Heart left ventricle (tissue), 16 donors: ENCODE data around the gene IL1A. TPM values are rescaled to one million over a fixed set of nuclear protein-coding genes. Genes with fewer than 3 reads are reported as not detected.

Source experiments
- ATAC-seq, 4 donors: fragments of 200-7000 bp; cut with Tn5 transposase; one replicate each; pipeline ENCODE4 v1.9.1; 2020 to 2022; ENCODE audit warnings: moderate library complexity in 4 of 4, mild to moderate bottlenecking in 3 of 4, moderate number of reproducible peaks in 1 of 4
- DNase-seq, 5 donors: peaks; one replicate each; pipeline ENCODE4 v3.0.0-alpha.2; 2020
- H3K27ac ChIP-seq, 12 donors: fragments of 200-600 bp; sonication (generic) in 4 of 12; one replicate each; pipeline versions ENCODE4 v1.5.0 to v1.8.0; 2016 to 2022; ENCODE audit warnings: mild to moderate bottlenecking in 2 of 12
- H3K27me3 ChIP-seq, 9 donors: fragments of 200-600 bp; sonication (generic) in 2 of 9; one replicate each; pipeline versions ENCODE4 v1.5.1 to v1.8.0; 2016 to 2022; ENCODE audit warnings: mild to moderate bottlenecking in 3 of 9
- H3K36me3 ChIP-seq, 9 donors: fragments of 200-600 bp; sonication (generic) in 2 of 9; one replicate each; pipeline versions ENCODE4 v1.5.0 to v1.8.0; 2018 to 2022; ENCODE audit warnings: mild to moderate bottlenecking in 2 of 9
- H3K4me1 ChIP-seq, 12 donors: fragments of 200-600 bp; sonication (generic) in 4 of 12; one replicate each; pipeline versions ENCODE4 v1.5.0 to v1.8.0; 2016 to 2022; ENCODE audit warnings: mild to moderate bottlenecking in 3 of 12
- H3K4me3 ChIP-seq, 12 donors: fragments of 200-600 bp; sonication (generic) in 4 of 12; one replicate each; pipeline versions ENCODE4 v1.5.0 to v1.8.0; 2017 to 2022; ENCODE audit warnings: mild to moderate bottlenecking in 9 of 12, moderate library complexity in 4 of 12
- H3K9me3 ChIP-seq, 12 donors: fragments of 200-600 bp; sonication (generic) in 4 of 12; one replicate each; pipeline versions ENCODE4 v1.5.0 to v1.8.0; 2016 to 2022; ENCODE audit warnings: mild to moderate bottlenecking in 1 of 12
- CTCF ChIP-seq, 12 donors: fragments of 200-600 bp; sonication (generic) in 4 of 12; IDR thresholded peaks; one replicate each; pipeline versions ENCODE4 v1.5.0 to v1.8.0; 2018 to 2022; ENCODE audit warnings: antibody characterized with exemption in 12 of 12, mild to moderate bottlenecking in 5 of 12
- POLR2A ChIP-seq, 2 donors: fragments of 450-650 bp; IDR thresholded peaks; one replicate each; pipeline ENCODE4 v1.6.1; 2017; ENCODE audit warnings: antibody characterized with exemption in 2 of 2, mild to moderate bottlenecking in 2 of 2, moderate library complexity in 2 of 2
- WGBS, 4 donors: extraction: QIAGEN DNeasy Blood & Tissue Kit in 2 of 4; methylation state at CpG; one replicate each; pipeline versions ENCODE4 v1.1.5 to v1.1.7; 2013 to 2018; 5-methylcytosine and 5-hydroxymethylcytosine counted together
- intact Hi-C, 10 donors: fragments of 100-400 bp; cut with DNase I; formaldehyde crosslinking; loops; one replicate each; pipeline versions ENCODE4 v1.11.1 to v1.14.2; 2022
- polyA plus RNA-seq, 2 donors: library from polyadenylated mRNA; stranded (reverse); fragments of 200-250 nt; gene quantifications; one replicate each; pipeline ENCODE4 v1.2.3, GENCODE V29; 2013
- total RNA-seq, 9 donors: library from RNA; depleted of rRNA in 2 of 9; stranded (reverse); fragments of >200 nt in 2 of 9; fragmentation: NEBNext Ultra II Directional in 3 of 9; extraction: Animal tissue kit (Norgen Biotek cat#: 25700) in 3 of 9; gene quantifications; one replicate each; pipeline versions ENCODE4 v1.1.0 to v1.2.4, GENCODE V29; 2016 to 2023
- donor health status: ischemic (EF 13 %, LVEDD 7.1; RV severe dilation, severe dysfunction).
- donor health status: healthy with polysubstance abuse.
- donor health status: DM: no; HTN: yes; CAD: no.
- donor health status: DM: no; HTN: no; CAD: no.
- donor health status: ischemic (EF 25% LVEDD 6.9; RV normal size, moderate dysfunction).
- donor health status: ischemic (EF 25% LVEDD 5.7; RV mildly dilated, moderate dysfunction).
- donor health status: healthy.
- donor health status: DM: yes; HTN: yes; CAD: no.
- donor health status: ischemic (EF 35%, LVEDD 5.7; RV mildly dilated, moderate dysfunction).
- donor health status: nonischemic (EF 11% LVEDD 7.7; RV severe dilation, severe dysfunction).
- donor health status: DM: yes; HTN: yes; CAD: no.
- donor health status: PGD.
- donor health status: ischemic (EF 29% LVEDD 5.4; RV normal size, mild dysfunction).
- donor health status: nonischemic (EF 23%, LVEDD 6.1; RV moderate dilation, normal function).

IL1A gene
- total and polyA plus RNA-seq, 11 donors: 0.13 TPM; not detected in 10

GRCh38 chr2:112774536-112775285, 9.6 kb downstream of the IL1A start:
- Histone ChIP-seq H3K9me3 (no peaks in the 10 kb centered on the region), H3K27me3 (no peaks in the 10 kb centered on the region), H3K36me3 (no peaks in the 10 kb centered on the region), H3K4me3 (no peak overlapping the region), H3K27ac (no peak overlapping the region), H3K4me1 (peaks cover 0 to 6% (median 0%) of the 10 kb centered on the region in 12 donors)
- DNase-seq (no peak), ATAC-seq (peak in 1 of 4 donors; percentile 51)
- TF ChIP-seq POLR2A (IDR thresholded peaks at IDR 0.05): no peak
- TF ChIP-seq CTCF (IDR thresholded peaks at IDR 0.05): no peak
- intact Hi-C loops: no loop called here
- WGBS, 4 donors: 64 to 76% (median 71%) methylated on average over 3 of the region's 3 CpGs

GRCh38 chr2:112773556-112773955, 10.7 kb downstream of the IL1A start:
- no peaks in the 10 kb centered on the region for H3K9me3 ChIP-seq
- intact Hi-C loops: no loop called here
- DNase-seq: no peak
- TF ChIP-seq CTCF (IDR thresholded peaks at IDR 0.05): no peak
- TF ChIP-seq POLR2A (IDR thresholded peaks at IDR 0.05): no peak
- no peak overlapping the region for H3K27ac ChIP-seq
- 80 to 94% (median 90%) methylated on average over 2 of the region's 2 CpGs for WGBS, 4 donors
- H3K4me3 ChIP-seq: no peak overlapping the region
- no peaks in the 10 kb centered on the region for H3K27me3 ChIP-seq
- no peaks in the 10 kb centered on the region for H3K36me3 ChIP-seq
- no peak for ATAC-seq
- peaks cover 0 to 9% (median 0%) of the 10 kb centered on the region in 12 donors for H3K4me1 ChIP-seq

- Histone ChIP-seq H3K36me3 (no peaks in the 10 kb centered on the region), H3K27ac (no peak overlapping the region), H3K27me3 (no peaks in the 10 kb centered on the region), H3K4me3 (no peak overlapping the region), H3K9me3 (no peaks in the 10 kb centered on the region), H3K4me1 (peaks cover 0 to 15% (median 0%) of the 10 kb centered on the region in 12 donors)
- DNase-seq: no peak
- no peak for ATAC-seq
- intact Hi-C loops: no loop called here
- TF ChIP-seq POLR2A (IDR thresholded peaks at IDR 0.05) (no peak), CTCF (IDR thresholded peaks at IDR 0.05) (no peak)
- WGBS, 4 donors: 59 to 86% (median 64%) methylated on average over 2 of the region's 2 CpGs
Measured at GRCh38 chr2:112772911-112773475, 11.3 kb downstream of the IL1A start.

- Histone ChIP-seq H3K36me3 (no peaks in the 10 kb centered on the region), H3K9me3 (no peaks in the 10 kb centered on the region), H3K27me3 (no peaks in the 10 kb centered on the region), H3K4me3 (no peak overlapping the region), H3K27ac (no peak overlapping the region), H3K4me1 (peaks cover 0 to 15% (median 0%) of the 10 kb centered on the region in 12 donors)
- intact Hi-C loops: no loop called here
- DNase-seq (no peak), ATAC-seq (no peak)
- WGBS, 4 donors: 76 to 81% (median 78%) methylated on average over 4 of the region's 4 CpGs
- TF ChIP-seq CTCF (IDR thresholded peaks at IDR 0.05) (no peak), POLR2A (IDR thresholded peaks at IDR 0.05) (no peak)
Measured at GRCh38 chr2:112772322-112772721, 12.0 kb downstream of the IL1A start.
